Fibroblast of the conjunctiva (primary cell): ENCODE results near the gene NEDD8.

Experiments used
- DNase-seq: peaks from one replicate; pipeline ENCODE4 v3.0.0-alpha.2; 2010; ENCODE audit warnings: low read depth

The NEDD8 gene

DNA sequence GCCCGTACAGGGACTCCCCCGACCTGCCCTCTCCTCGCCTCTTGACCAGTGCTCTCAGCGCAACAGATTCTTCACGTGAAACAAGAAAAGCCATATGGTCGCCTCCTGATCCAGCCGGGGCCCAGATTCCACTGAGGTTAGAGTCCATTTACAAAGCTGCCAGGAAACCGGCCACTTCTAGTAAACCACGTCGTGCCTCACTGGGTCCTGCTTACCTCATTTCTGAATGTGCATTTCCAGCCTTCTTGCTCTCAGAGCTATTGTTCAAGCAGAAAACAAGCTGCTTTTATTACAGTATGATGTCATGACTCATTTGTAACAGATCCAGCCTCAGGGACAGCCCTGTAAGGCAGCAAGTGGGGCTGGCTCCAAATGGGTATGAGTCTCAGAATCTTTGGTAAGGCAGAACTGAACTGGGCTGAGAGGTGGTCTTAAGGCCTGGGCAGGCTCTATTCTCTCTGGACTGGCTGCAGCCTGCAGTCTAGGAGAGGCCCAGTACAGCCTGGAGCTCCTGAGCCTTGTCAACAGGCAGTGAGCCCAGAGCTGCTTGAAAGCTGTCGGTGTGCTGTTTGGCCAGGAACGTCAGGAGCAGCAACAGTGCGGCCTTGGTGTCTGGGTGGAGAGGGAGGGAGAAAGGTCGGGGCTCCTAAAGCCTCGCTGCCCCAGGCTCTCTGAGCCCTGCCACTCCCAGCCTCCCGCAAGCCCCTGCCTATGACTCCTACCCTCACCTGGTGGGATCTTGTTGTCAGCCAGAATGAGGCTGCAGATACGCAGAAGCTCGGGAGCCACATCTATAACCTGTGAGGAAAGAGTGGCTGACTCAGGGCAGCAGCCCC lies 52.0 kb downstream of the NEDD8 start:
- DNase-seq, result no peak

DNA sequence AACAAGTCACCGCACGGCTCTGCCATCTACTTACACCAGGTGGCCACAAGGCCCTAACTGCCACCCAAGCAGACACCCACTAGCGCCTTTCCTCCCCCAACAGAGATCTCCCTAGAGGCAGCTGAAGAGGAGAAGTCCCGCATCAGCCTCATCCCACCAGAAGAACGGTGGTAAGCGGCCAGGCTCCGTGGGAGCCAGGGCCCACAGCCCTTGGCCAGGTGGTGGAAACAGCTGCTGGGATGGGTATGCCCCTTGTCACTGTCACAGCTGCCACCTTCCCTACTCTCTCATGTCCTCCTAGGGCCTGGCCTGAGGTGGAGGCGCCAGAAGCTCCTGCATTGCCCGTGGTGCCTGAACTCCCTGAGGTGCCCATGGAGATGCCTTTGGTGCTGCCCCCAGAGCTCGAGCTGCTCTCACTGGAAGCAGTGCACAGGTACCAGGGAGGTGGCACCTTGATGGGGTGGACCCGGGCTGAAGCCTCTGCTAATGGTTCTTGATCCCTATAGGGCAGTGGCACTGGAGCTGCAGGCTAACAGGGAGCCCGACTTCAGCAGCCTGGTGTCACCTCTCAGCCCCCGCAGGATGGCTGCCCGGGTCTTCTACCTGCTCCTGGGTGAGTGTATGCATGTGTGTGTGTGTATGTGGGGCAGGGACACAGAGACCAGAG lies 52.7 kb downstream of the NEDD8 start:
- DNase-seq, result no peak

DNA sequence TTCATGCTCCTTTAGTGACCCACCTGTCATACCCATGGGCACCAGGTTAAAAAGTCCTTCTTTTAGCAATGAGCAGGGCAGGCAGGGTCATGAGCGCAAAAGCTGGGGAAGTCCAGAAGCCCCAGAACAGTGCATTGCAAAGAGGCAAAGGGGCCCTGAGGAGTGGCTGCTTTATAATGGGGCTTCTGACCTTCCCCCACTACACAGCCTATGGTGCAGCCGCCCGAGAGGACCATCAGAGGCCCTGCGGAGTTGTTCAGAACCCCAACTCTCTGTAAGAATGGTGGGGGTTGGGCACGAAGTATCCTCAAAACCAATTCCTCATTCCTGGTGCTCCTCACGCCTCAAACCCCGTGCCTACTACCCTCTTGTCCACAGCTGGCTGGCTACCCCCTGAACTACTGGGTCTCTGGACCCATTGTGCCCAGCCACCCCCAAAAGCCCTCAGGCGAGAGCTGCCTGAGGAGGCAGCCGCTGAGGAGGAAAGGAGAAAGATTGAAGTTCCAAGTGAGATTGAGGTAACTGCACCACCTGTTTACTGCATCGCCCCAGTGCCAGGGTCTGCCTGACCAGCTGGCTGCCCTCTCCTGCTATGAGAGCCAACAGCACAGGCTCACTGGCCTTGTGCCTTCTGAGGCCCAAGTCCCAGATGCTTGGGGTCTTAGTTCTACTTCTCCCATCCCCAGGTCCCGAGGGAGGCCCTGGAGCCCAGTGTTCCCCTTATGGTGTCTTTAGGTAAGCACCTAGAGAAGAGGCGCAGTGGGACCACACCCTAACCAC lies 53.6 kb downstream of the NEDD8 start:
- DNase-seq, result no peak

DNA sequence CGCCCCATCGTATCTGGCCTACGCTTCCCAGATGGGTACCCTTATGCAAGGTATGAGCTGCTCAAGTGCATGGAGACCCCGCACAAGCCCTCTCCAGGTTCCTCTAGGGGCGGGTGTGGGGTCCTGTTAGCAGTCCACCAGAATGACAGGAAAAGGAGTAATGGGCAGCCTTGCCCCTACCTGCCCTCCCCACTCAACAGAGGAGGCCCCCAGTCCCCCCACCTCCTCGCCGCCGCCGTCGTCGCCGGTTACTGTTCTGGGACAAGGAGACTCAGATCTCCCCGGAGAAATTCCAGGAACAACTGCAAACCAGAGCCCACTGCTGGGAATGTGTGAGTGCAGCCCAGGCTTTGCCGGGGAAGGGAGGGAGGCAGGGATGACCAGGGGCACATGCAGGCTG lies 54.3 kb downstream of the NEDD8 start:
- DNase-seq, result no peak

DNA sequence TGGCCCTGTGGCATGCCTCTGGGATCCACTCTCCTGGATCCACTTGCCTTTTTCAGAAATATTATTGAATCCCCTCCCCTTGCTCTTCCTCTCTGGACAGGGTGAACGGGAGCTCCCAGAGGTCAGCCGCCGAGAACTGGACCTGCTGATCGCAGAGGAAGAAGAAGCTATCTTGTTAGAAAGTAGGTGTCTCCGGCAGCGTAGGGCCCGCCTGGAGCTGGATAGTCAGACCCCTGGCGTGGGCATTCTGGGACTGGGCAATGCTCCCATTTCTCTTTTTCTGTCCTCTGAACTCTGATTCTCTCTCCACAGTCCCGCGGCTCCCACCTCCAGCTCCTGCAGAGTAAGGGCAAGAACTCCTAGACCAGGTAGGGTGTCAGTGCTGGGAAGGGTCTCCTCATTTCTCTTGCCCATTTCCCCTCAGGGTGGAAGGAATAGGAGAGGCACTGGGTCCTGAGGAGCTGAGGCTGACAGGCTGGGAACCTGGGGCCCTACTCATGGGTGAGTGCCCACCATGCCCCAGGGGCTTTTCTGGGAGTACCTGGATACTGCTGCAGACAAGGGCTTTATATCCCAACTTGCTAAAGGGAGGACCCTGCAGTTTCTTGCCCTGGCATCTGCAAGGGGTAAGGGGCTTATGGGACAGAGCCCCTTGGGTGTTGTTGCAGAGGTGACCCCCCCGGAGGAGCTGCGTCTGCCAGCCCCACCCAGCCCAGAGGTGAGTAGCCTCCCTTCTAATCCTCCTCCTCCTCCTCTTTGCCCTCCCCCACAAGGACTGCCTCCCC lies 54.9 kb downstream of the NEDD8 start:
- no peak for DNase-seq

DNA sequence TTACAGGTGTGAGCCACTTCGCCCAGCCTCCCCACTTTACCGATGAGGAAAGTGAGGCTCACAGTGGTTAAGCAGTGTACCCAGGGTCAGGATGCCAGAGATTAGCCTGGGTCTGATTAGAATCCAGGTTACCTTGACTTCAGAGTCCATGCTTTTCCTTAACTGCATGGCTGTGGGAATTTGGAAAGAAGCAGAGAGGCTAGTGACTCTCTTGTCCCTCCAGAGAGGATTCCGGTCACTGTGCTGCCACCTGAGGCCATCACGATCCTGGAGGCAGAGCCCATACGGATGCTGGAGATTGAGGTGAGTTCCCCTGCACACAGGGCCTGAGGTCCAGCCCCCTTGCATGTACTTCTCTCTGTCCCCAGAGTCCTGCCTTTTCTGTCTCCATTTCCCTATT lies 55.6 kb downstream of the NEDD8 start:
- no peak for DNase-seq

DNA sequence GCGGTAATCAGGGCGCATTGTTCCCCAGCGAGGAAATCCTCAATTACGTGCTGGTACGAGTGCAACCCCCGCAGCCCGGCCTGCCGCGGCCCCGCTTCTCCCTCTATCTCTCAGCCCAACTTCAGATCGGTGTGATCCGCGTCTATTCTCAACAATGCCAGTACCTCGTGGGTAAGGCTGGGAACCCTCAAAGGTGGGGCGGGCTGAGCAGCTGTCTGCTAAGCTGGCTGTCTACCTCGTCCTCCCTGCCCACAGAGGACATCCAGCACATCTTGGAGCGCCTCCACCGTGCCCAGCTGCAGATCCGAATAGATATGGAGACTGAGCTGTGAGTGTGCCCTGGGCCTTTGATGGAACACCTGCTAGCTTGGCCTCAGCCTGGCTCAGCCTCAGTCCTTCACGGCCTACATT lies 59.3 kb downstream of the NEDD8 start:
- no peak for DNase-seq

DNA sequence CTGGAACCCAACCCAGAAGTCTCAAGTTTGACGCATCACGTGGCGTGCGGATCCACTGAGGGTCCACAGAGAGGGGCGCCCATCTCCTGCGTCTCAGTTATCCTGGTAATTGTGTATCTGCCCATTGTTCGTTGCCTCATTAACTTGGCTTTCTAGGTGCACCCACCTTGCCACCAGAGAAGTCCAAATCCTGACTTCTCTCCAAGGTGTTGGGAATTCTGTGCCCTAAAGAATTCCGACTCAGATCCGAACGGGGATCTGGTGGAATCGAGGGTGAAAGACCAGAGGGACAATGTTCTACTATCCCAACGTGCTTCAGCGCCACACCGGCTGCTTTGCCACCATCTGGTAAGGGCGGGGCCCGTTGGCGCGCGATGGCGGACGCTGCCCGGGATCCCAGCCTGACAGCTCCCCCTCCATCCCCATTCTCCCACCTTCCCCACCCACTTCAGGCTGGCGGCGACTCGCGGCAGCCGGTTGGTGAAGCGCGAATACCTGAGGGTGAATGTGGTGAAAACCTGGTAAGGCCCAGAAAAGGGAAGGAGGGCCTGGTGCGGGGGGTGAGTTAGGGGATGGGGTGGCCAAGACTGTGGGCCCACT lies 59.8 kb downstream of the NEDD8 start:
- DNase-seq, result no peak

DNA sequence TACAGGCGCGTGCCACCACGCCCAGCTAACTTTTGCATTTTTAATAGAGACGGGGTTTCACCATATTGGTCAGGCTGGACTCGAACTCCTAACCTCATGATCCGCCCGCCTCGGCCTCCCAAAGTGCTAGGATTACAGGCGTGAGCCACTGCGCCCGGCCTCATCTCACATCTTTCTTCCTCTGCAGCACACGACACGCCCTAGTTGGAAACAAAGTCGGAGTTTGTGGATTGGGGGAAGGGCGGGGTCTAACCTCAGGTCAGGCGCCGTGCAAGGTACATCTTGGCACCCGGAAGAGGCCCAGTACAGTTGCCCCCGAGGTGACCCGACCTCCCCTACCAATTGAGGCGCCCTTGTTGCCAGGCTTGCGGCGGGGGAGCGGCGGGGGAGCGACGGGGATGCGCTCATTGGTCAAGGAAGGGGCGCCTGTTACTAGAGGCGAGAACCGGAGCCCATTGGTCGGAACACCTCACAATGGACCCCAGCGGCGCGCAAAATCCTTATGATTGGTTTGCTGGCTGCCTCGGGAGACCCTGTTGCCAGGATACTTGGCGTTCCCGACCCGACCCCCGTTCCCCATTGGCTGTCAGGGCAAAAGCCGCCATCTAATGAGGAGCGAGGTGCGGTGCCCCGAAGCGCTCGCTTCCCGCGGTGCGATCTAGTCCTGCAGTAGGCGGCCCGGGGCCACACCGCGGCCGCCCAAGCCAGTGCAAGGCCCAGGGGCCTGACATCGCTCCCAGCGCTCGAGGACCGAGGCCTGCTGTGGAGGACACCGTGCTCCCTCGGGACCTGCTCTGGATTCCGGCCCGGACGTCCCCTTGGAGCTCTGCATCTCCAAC lies 60.5 kb downstream of the NEDD8 start, which contains the start of gene REC8:
Gene REC8 (plus strand): TSS at position 659 of the 839 bp plus-strand sequence. CDS start 473 bp downstream, outside the sequence.
- DNase-seq, result peak; percentile 72

DNA sequence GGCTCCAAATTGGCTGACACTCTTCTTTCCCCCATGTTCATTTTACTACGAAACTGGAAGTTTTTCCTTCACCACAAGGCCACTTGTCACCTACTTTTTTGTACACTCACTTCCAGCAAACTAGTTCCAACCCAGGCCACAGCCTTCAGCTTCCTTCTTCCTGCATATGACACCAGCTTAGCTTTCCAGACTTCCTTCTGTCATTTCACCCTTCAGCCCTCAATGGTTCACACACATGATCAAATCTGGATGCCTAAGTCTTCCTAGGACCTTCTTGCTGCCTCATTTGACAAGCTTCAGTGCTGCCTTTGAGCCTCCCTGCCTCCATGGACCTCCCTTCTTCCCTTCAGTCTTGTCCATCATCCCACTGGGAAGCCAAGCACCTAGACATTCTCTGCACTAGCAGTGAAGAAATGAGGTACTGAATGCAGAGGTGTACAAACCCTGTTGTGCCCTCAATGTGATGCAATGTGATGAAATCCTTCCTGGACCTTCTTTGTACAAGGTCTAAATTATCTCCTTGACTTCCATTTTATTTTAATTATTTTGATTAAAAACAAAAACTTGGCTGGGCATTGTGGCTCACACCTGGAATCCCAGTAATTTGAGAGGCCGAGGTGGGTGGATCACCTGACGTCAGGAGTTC lies 64.6 kb downstream of the NEDD8 start:
- no peak for DNase-seq
